ENCODE results near the gene WHRN.

WHRN gene

DNA sequence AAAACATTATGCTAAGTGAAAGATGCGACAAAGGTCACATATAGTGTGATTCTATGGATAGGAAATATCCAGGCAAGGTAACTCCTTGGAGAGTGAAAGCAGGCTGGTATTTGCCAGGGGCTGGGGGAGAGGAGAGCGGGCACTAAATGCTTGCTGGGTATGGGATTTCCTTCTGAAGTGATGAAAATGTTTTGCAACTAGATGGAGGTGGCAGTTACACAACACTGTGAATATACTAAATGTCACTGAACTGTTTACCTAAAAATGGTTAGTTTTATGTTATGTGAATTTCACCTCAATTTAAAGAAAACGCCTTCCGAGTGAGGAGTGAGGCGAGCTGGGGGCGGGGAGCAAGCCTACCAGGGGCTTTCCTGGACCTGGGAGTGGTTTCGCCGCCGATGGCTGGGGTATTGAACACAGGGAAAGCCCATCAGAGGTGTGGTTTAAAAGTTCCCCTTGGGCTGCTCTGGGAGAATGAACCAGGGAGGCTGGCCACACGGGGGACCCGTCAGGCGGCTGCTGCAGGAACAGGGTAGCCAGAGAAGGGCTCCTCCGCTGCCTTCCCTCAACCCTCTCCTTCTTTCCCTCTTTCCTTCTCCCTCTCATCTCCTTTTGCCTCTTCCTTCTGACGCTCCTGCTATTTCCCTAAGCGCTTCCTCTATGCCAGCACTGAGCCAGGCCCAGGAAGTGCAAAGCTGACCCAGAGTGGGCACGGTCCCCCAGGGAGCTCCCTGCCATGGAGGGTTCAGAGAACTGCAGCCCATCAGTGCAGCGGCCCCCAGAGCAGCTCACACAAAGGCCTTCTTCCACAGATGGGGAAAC lies 122.4 kb downstream of the WHRN start:
- H3K4me3 ChIP-seq (IDR thresholded peaks at IDR 0.05; ENCODE audit: insufficient read depth, low read depth, low read length): no peak overlapping the region
- peaks cover 46% of the 10 kb centered on the region for H3K4me1 ChIP-seq (ENCODE audit: low read depth, poor library complexity, severe bottlenecking)
- TF ChIP-seq CTCF (conservative IDR thresholded peaks at IDR 0.05; ENCODE audit: low read depth, low read length): no peak
- peaks cover 7% of the 10 kb centered on the region; the same call in 1 of the 2 replicates for H3K36me3 ChIP-seq (ENCODE audit: insufficient read depth)
- H3K79me2 ChIP-seq (ENCODE audit: insufficient read depth, low read depth): peaks cover 95% of the 10 kb centered on the region
- H4K20me1 ChIP-seq (ENCODE audit: insufficient read depth): no peaks in the 10 kb centered on the region
- H3K9ac ChIP-seq: no peak overlapping the region
- peak overlapping the region; percentile 91; the same call in 1 of the 2 replicates for H3K4me2 ChIP-seq
- peak overlapping the region; percentile 95 for H3K27ac ChIP-seq
- H2AFZ ChIP-seq (ENCODE audit: low read depth): no peak overlapping the region
- no peaks in the 10 kb centered on the region for H3K27me3 ChIP-seq (ENCODE audit: insufficient read depth, low read depth)

GRCh38 chr9:114378883-114379282 lies 126.4 kb downstream of the WHRN start:
- H3K4me3 ChIP-seq (IDR thresholded peaks at IDR 0.05; ENCODE audit: insufficient read depth, low read depth, low read length): no peak overlapping the region
- H3K4me2 ChIP-seq: no peak overlapping the region
- no peak overlapping the region for H3K27ac ChIP-seq
- H3K36me3 ChIP-seq (ENCODE audit: insufficient read depth): peaks cover 7% of the 10 kb centered on the region; the same call in 1 of the 2 replicates
- H3K9ac ChIP-seq: no peak overlapping the region
- peaks cover 62% of the 10 kb centered on the region for H3K79me2 ChIP-seq (ENCODE audit: insufficient read depth, low read depth)
- H4K20me1 ChIP-seq (ENCODE audit: insufficient read depth): no peaks in the 10 kb centered on the region
- no peak overlapping the region for H2AFZ ChIP-seq (ENCODE audit: low read depth)
- TF ChIP-seq CTCF (conservative IDR thresholded peaks at IDR 0.05; ENCODE audit: low read depth, low read length): no peak
- H3K4me1 ChIP-seq (ENCODE audit: low read depth, poor library complexity, severe bottlenecking): peaks cover 40% of the 10 kb centered on the region
- no peaks in the 10 kb centered on the region for H3K27me3 ChIP-seq (ENCODE audit: insufficient read depth, low read depth)

GRCh38 chr9:114378016-114378415 lies 127.3 kb downstream of the WHRN start:
- H3K36me3 ChIP-seq (ENCODE audit: insufficient read depth): peaks cover 7% of the 10 kb centered on the region; the same call in 1 of the 2 replicates
- H3K27ac ChIP-seq: no peak overlapping the region
- no peak overlapping the region for H3K4me2 ChIP-seq
- peaks cover 53% of the 10 kb centered on the region for H3K79me2 ChIP-seq (ENCODE audit: insufficient read depth, low read depth)
- H2AFZ ChIP-seq (ENCODE audit: low read depth): no peak overlapping the region
- no peak overlapping the region for H3K9ac ChIP-seq
- no peak overlapping the region for H3K4me3 ChIP-seq (IDR thresholded peaks at IDR 0.05; ENCODE audit: insufficient read depth, low read depth, low read length)
- no peaks in the 10 kb centered on the region for H4K20me1 ChIP-seq (ENCODE audit: insufficient read depth)
- peaks cover 40% of the 10 kb centered on the region for H3K4me1 ChIP-seq (ENCODE audit: low read depth, poor library complexity, severe bottlenecking)
- no peak for TF ChIP-seq CTCF (conservative IDR thresholded peaks at IDR 0.05; ENCODE audit: low read depth, low read length)
- H3K27me3 ChIP-seq (ENCODE audit: insufficient read depth, low read depth): no peaks in the 10 kb centered on the region

DNA sequence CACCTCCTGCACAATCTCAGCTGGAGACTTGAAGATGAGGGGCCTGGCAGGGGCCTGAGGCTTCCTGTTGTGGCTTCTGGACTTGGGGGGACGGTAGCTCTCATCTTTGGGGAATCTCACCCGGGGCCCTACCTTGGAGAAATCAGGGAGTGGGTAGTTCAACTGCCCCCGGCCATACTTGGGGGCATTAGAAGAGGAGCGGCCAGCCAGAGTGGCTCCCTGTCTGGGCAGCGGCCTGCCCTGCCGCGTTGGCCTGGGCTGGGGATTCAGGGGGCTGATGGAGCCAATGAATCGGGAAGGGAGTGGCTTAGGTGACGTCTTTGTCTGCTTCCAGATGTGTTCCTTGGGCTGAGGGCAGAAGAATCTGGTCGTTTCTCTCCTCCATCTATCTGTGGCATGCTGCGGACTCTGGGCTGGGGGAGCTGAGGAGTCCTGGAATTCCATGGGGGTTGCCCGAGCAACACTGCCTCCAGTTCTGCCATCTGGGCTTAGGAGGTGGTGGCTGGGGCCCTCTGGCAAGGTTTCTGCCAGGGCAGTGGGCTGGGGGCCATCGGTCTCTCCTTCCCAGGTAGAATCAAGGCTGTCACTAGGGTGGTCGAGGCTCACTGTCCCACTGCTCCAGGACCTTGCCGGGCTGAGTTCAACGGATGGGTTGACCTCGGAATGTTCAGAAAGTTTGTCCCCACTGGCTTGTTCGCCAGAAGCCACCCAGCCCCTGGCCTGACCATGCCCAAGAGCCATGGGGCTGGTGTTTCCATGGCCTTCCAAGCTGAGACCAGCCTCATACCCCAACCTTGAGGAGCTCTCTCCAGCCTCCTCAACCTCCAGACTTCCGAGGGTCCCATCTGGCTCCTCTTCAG lies 128.5 kb downstream of the WHRN start:
- Histone ChIP-seq H3K79me2 (ENCODE audit: insufficient read depth, low read depth) (peaks cover 41% of the 10 kb centered on the region), H3K27me3 (ENCODE audit: insufficient read depth, low read depth) (no peaks in the 10 kb centered on the region), H3K4me3 (IDR thresholded peaks at IDR 0.05; ENCODE audit: insufficient read depth, low read depth, low read length) (no peak overlapping the region), H3K27ac (no peak overlapping the region), H3K4me2 (no peak overlapping the region), H3K9ac (no peak overlapping the region), H2AFZ (ENCODE audit: low read depth) (no peak overlapping the region), H3K36me3 (ENCODE audit: insufficient read depth) (peaks cover 7% of the 10 kb centered on the region; the same call in 1 of the 2 replicates), H4K20me1 (ENCODE audit: insufficient read depth) (no peaks in the 10 kb centered on the region), H3K4me1 (ENCODE audit: low read depth, poor library complexity, severe bottlenecking) (peaks cover 41% of the 10 kb centered on the region)
- TF ChIP-seq CTCF (conservative IDR thresholded peaks at IDR 0.05; ENCODE audit: low read depth, low read length): no peak
